ENCODE data around the gene SFRP4. TPM values are rescaled to one million over a fixed set of nuclear protein-coding genes. Genes with fewer than 3 reads are reported as not detected.

Gene SFRP4
- total RNA-seq, 4 donors from 2014 or later = 2.4 to 12.9 (median 5.6) TPM

GRCh38 chr7:37921876-37922275 is 5.3 kb upstream of the SFRP4 start:
- TF ChIP-seq, protein P1, sequence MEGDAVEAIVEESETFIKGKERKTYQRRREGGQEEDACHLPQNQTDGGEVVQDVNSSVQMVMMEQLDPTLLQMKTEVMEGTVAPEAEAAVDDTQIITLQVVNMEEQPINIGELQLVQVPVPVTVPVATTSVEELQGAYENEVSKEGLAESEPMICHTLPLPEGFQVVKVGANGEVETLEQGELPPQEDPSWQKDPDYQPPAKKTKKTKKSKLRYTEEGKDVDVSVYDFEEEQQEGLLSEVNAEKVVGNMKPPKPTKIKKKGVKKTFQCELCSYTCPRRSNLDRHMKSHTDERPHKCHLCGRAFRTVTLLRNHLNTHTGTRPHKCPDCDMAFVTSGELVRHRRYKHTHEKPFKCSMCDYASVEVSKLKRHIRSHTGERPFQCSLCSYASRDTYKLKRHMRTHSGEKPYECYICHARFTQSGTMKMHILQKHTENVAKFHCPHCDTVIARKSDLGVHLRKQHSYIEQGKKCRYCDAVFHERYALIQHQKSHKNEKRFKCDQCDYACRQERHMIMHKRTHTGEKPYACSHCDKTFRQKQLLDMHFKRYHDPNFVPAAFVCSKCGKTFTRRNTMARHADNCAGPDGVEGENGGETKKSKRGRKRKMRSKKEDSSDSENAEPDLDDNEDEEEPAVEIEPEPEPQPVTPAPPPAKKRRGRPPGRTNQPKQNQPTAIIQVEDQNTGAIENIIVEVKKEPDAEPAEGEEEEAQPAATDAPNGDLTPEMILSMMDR (IDR thresholded peaks at IDR 0.05; ENCODE audit: low read depth) = no peak

- TF ChIP-seq, protein P1 (IDR thresholded peaks at IDR 0.05; ENCODE audit: low read depth) = no peak
These were observed 4.5 kb upstream of the SFRP4 start for GRCh38 chr7:37920849-37921805.

- TF ChIP-seq, protein P1 (IDR thresholded peaks at IDR 0.05; ENCODE audit: low read depth) = no peak
These were observed 3.8 kb upstream of the SFRP4 start, which contains the start of gene EPDR1 for GRCh38 chr7:37920305-37920848. Gene EPDR1, plus strand, starts transcription at chr7:37920640. Its CDS starts 300 bp downstream, at chr7:37920940.

DNA sequence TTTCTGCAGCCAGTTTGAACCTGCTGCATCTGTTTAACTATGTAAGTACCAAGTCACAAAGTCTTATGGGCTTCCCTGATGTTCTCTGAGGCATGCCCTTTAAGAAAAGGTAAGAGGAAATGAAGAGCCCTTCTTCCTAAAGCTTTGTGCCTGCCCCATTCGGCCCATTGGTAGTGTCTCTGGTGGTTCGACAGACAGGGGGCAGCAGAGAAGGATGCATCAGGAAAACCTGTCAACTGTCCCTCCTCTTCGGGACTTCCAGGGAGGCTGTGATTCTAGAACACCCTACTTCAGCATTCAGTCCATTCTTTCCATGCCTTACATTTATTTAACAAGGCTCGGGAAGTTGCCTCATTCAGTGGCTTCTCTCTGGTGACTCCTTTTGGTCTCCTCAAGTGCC is 1.9 kb upstream of the SFRP4 start:
- TF ChIP-seq, protein P1 (IDR thresholded peaks at IDR 0.05; ENCODE audit: low read depth) = no peak

DNA sequence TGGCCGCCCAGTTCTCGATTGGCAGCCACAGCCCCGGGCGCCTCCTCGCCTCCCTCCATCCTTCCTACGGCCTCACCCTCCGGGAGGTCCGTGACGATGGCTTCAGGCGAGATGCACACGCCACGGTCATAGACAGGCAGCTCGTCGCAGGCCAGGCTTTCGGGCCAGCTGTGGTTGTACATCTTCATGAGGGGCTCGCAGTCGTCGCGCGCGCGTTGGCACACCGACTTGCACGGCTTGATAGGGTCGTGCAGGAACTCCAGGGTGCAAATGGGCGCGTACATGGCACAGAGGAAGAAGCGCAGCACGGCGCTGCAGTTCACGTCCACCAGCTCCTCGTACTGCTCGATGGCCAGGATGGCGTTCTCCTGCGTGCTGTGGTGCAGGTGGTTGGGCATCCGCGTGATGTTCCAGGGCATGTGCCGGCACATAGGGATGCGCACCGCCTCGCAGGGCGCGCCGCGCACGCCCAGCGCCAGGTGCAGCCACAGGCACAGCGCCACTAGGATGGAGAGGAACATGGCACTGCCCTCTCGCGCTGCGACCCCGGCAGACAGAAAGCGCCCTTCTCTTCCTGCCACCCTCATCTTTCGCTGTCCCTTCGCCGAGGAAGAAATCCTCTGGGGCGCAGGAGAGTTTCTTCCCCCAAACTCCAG is 472 bp downstream of the SFRP4 start:
- TF ChIP-seq, protein P1 (IDR thresholded peaks at IDR 0.05; ENCODE audit: low read depth) = no peak

GRCh38 chr7:37915438-37915837 is 1.2 kb downstream of the SFRP4 start:
- TF ChIP-seq, protein P1 (IDR thresholded peaks at IDR 0.05; ENCODE audit: low read depth) = no peak

DNA sequence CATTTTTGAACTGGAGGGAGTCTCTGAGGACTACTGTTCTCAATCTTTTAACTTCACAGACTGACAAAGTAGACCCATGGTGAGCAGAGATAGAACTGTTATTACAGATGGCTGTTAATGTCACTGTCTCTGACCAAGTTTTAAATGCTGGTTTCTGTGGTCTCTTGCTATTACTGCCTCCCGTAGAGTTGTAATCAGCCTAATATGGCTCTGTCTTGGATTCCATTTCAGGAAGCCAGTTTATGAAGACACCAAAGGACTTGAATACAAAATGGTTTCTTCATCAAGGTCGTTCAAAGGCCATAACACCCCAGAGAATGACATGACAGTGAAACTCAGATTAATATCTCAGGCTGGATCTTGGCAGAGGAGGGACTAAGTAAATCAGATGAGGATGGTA is 3.9 kb downstream of the SFRP4 start:
- TF ChIP-seq, protein P1 (IDR thresholded peaks at IDR 0.05; ENCODE audit: low read depth) = no peak
